HEK293 (cell line): ENCODE results near the gene OLFM2.

Source experiments
- AEBP2 ChIP-seq: fragments of 450-650 bp; formaldehyde crosslinking; IDR thresholded peaks from 2 replicates; pipeline ENCODE4 v1.5.1; 2016; ENCODE audit warnings: missing biosample characterization, missing genetic modification characterization, borderline replicate concordance
- PRDM6 ChIP-seq: fragments of 450-650 bp; formaldehyde crosslinking; IDR thresholded peaks from 2 replicates; pipeline ENCODE4 v1.5.1; 2017; ENCODE audit warnings: missing biosample characterization, missing genetic modification characterization
- RBAK ChIP-seq: fragments of 450-650 bp; formaldehyde crosslinking; IDR thresholded peaks from 2 replicates; pipeline ENCODE4 v1.5.1; 2016; ENCODE audit warnings: missing biosample characterization, missing genetic modification characterization
- SP7 ChIP-seq: fragments of 450-650 bp; formaldehyde crosslinking; IDR thresholded peaks from 2 replicates; pipeline ENCODE4 v1.5.1; 2016; ENCODE audit warnings: missing biosample characterization, missing genetic modification characterization
- WT1 ChIP-seq: fragments of 450-650 bp; formaldehyde crosslinking; IDR thresholded peaks from 2 replicates; pipeline ENCODE4 v1.5.1; 2016; ENCODE audit warnings: missing biosample characterization, missing genetic modification characterization
- ZBTB48 ChIP-seq: fragments of 450-650 bp; formaldehyde crosslinking; IDR thresholded peaks from 2 replicates; pipeline ENCODE4 v1.5.1; 2016; ENCODE audit warnings: missing biosample characterization, missing genetic modification characterization
- ZNF133 ChIP-seq: fragments of 450-650 bp; formaldehyde crosslinking; IDR thresholded peaks from 2 replicates; pipeline ENCODE4 v1.5.1; 2016; ENCODE audit warnings: missing biosample characterization, missing genetic modification characterization
- ZNF138 ChIP-seq: fragments of 450-650 bp; formaldehyde crosslinking; IDR thresholded peaks from 2 replicates; pipeline ENCODE4 v1.5.1; 2016; ENCODE audit warnings: missing biosample characterization, missing genetic modification characterization, borderline replicate concordance
- ZNF2 ChIP-seq: fragments of 450-650 bp; formaldehyde crosslinking; IDR thresholded peaks from 2 replicates; pipeline ENCODE4 v1.5.1; 2016; ENCODE audit warnings: missing biosample characterization, missing genetic modification characterization
- ZNF223 ChIP-seq: fragments of 450-650 bp; formaldehyde crosslinking; IDR thresholded peaks from 2 replicates; pipeline ENCODE4 v1.5.1; 2016; ENCODE audit warnings: missing biosample characterization, missing genetic modification characterization
- ZNF248 ChIP-seq: fragments of 450-650 bp; formaldehyde crosslinking; IDR thresholded peaks from 2 replicates; pipeline ENCODE4 v1.5.1; 2017; ENCODE audit warnings: missing biosample characterization, missing genetic modification characterization
- ZNF292 ChIP-seq: fragments of 450-650 bp; formaldehyde crosslinking; IDR thresholded peaks from 2 replicates; pipeline ENCODE4 v1.5.1; 2016; ENCODE audit warnings: low read depth, missing biosample characterization, missing genetic modification characterization, borderline replicate concordance
- ZNF362 ChIP-seq: fragments of 450-650 bp; formaldehyde crosslinking; IDR thresholded peaks from 2 replicates; pipeline ENCODE4 v1.5.1; 2016; ENCODE audit warnings: missing biosample characterization, missing genetic modification characterization
- ZNF391 ChIP-seq: fragments of 450-650 bp; formaldehyde crosslinking; IDR thresholded peaks from 2 replicates; pipeline ENCODE4 v1.5.1; 2016; ENCODE audit warnings: low read depth, missing biosample characterization, missing genetic modification characterization, borderline replicate concordance
- ZNF398 ChIP-seq: fragments of 450-650 bp; formaldehyde crosslinking; IDR thresholded peaks from 2 replicates; pipeline ENCODE4 v1.5.1; 2017; ENCODE audit warnings: missing biosample characterization, missing genetic modification characterization
- ZNF404 ChIP-seq: fragments of 450-650 bp; formaldehyde crosslinking; IDR thresholded peaks from 2 replicates; pipeline ENCODE4 v1.5.1; 2017; ENCODE audit warnings: missing biosample characterization, missing genetic modification characterization
- ZNF521 ChIP-seq: fragments of 450-650 bp; formaldehyde crosslinking; IDR thresholded peaks from 2 replicates; pipeline ENCODE4 v1.5.1; 2017; ENCODE audit warnings: missing biosample characterization, mild to moderate bottlenecking, missing genetic modification characterization
- ZNF580 ChIP-seq: fragments of 450-650 bp; formaldehyde crosslinking; IDR thresholded peaks from 2 replicates; pipeline ENCODE4 v1.5.1; 2016; ENCODE audit warnings: missing biosample characterization, missing genetic modification characterization
- ZNF621 ChIP-seq: fragments of 450-650 bp; formaldehyde crosslinking; IDR thresholded peaks from 2 replicates; pipeline ENCODE4 v1.5.1; 2017; ENCODE audit warnings: missing biosample characterization, missing genetic modification characterization
- ZNF623 ChIP-seq: fragments of 450-650 bp; formaldehyde crosslinking; IDR thresholded peaks from 2 replicates; pipeline ENCODE4 v1.5.1; 2016; ENCODE audit warnings: missing biosample characterization, missing genetic modification characterization
- ZNF626 ChIP-seq: fragments of 450-650 bp; sonication (Bioruptor Pico); formaldehyde crosslinking; IDR thresholded peaks from 2 replicates; pipeline ENCODE4 v1.5.1; 2018; ENCODE audit warnings: missing biosample characterization, missing genetic modification characterization, inconsistent platforms
- ZNF704 ChIP-seq: fragments of 450-650 bp; formaldehyde crosslinking; IDR thresholded peaks from 2 replicates; pipeline ENCODE4 v1.5.1; 2016; ENCODE audit warnings: missing biosample characterization, missing genetic modification characterization
- ZNF830 ChIP-seq: fragments of 450-650 bp; IDR thresholded peaks from 2 replicates; pipeline ENCODE4 v1.5.0; 2018; ENCODE audit warnings: missing biosample characterization, missing genetic modification characterization, low read depth, mild to moderate bottlenecking, moderate library complexity
- TF ChIP-seq, protein P1 (sequence below): fragments of 450-650 bp; formaldehyde crosslinking; IDR thresholded peaks from 2 replicates; pipeline ENCODE4 v1.5.1; 2016; ENCODE audit warnings: missing biosample characterization, missing genetic modification characterization, low read depth
- TF ChIP-seq, protein P2 (sequence below): fragments of 450-650 bp; formaldehyde crosslinking; IDR thresholded peaks from 2 replicates; pipeline ENCODE4 v1.5.1; 2017; ENCODE audit warnings: missing biosample characterization, missing genetic modification characterization
- TF ChIP-seq, protein P3 (sequence below): fragments of 450-650 bp; formaldehyde crosslinking; IDR thresholded peaks from 2 replicates; pipeline ENCODE4 v1.5.1; 2017; ENCODE audit warnings: missing biosample characterization, missing genetic modification characterization

The OLFM2 gene

GRCh38 chr19:9847087-9847671 lies 89.1 kb downstream of the OLFM2 start (continued):
- TF ChIP-seq ZNF248 (tag by site-specific recombination) (no peak), ZBTB48 (tag by site-specific recombination) (no peak; the same call in 1 of the 2 replicates), ZNF292 (no peak), ZNF404 (tag by site-specific recombination) (no peak), ZNF391 (peak; percentile 31; the same call in 1 of the 2 replicates), SP7 (peak; percentile 77), ZNF362 (tag by site-specific recombination) (no peak), ZNF623 (tag by site-specific recombination) (no peak), ZNF398 (peak; percentile 68), ZNF580 (tag by site-specific recombination) (no peak), PRDM6 (no peak), ZNF621 (tag by site-specific recombination) (no peak), ZNF133 (tag by site-specific recombination) (no peak), ZNF704 (tag by site-specific recombination) (no peak), WT1 (no peak; the same call in 1 of the 2 replicates), RBAK (tag by site-specific recombination) (no peak), ZNF223 (tag by site-specific recombination) (no peak), ZNF521 (tag by site-specific recombination) (no peak), ZNF138 (tag by site-specific recombination) (no peak), AEBP2 (no peak), ZNF830 (tag by site-specific recombination) (no peak), ZNF626 (no peak), ZNF2 (tag by site-specific recombination) (peak; percentile 72)
- TF ChIP-seq, protein P1, sequence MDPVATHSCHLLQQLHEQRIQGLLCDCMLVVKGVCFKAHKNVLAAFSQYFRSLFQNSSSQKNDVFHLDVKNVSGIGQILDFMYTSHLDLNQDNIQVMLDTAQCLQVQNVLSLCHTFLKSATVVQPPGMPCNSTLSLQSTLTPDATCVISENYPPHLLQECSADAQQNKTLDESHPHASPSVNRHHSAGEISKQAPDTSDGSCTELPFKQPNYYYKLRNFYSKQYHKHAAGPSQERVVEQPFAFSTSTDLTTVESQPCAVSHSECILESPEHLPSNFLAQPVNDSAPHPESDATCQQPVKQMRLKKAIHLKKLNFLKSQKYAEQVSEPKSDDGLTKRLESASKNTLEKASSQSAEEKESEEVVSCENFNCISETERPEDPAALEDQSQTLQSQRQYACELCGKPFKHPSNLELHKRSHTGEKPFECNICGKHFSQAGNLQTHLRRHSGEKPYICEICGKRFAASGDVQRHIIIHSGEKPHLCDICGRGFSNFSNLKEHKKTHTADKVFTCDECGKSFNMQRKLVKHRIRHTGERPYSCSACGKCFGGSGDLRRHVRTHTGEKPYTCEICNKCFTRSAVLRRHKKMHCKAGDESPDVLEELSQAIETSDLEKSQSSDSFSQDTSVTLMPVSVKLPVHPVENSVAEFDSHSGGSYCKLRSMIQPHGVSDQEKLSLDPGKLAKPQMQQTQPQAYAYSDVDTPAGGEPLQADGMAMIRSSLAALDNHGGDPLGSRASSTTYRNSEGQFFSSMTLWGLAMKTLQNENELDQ (tag by site-specific recombination), result no peak
- TF ChIP-seq, protein P2, sequence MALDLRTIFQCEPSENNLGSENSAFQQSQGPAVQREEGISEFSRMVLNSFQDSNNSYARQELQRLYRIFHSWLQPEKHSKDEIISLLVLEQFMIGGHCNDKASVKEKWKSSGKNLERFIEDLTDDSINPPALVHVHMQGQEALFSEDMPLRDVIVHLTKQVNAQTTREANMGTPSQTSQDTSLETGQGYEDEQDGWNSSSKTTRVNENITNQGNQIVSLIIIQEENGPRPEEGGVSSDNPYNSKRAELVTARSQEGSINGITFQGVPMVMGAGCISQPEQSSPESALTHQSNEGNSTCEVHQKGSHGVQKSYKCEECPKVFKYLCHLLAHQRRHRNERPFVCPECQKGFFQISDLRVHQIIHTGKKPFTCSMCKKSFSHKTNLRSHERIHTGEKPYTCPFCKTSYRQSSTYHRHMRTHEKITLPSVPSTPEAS (tag by site-specific recombination), result 0 out of 2 replicates have a peak, but pooled peaks have one; percentile 8
- TF ChIP-seq, protein P3, sequence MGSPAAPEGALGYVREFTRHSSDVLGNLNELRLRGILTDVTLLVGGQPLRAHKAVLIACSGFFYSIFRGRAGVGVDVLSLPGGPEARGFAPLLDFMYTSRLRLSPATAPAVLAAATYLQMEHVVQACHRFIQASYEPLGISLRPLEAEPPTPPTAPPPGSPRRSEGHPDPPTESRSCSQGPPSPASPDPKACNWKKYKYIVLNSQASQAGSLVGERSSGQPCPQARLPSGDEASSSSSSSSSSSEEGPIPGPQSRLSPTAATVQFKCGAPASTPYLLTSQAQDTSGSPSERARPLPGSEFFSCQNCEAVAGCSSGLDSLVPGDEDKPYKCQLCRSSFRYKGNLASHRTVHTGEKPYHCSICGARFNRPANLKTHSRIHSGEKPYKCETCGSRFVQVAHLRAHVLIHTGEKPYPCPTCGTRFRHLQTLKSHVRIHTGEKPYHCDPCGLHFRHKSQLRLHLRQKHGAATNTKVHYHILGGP (tag by site-specific recombination), result no peak
